Gastroesophageal sphincter (tissue), 4 donors: ENCODE measurements around the gene SH3RF3. TPM values are rescaled to one million over a fixed set of nuclear protein-coding genes. Genes with fewer than 3 reads are reported as not detected.

Experiments
- ATAC-seq: fragments of 150-250 bp; one replicate; pipeline ENCODE4 v1.9.1; 2016; ENCODE audit warnings: mild to moderate bottlenecking, moderate library complexity
- H3K27ac ChIP-seq, 4 donors: fragments of 200-600 bp; sonication (generic) in 3 of 4; 1 replicate in 3 of 4; 2 replicates in 1 of 4; pipeline ENCODE4 v1.5.1; 2016 to 2019
- H3K27me3 ChIP-seq: fragments of 200-600 bp; sonication (generic); one replicate; pipeline ENCODE4 v1.5.1; 2019
- H3K36me3 ChIP-seq, 2 donors: fragments of 200-600 bp; sonication (generic); one replicate each; pipeline ENCODE4 v1.5.1; 2019; ENCODE audit warnings: control low read depth in 1 of 2
- H3K4me1 ChIP-seq, 3 donors: fragments of 200-600 bp; sonication (generic); 1 replicate in 2 of 3; 2 replicates in 1 of 3; pipeline ENCODE4 v1.5.1; 2016 to 2019; ENCODE audit warnings: control low read depth in 2 of 3
- H3K4me3 ChIP-seq, 2 donors: fragments of 200-600 bp; sonication (generic); one replicate each; pipeline ENCODE4 v1.5.1; 2019; ENCODE audit warnings: mild to moderate bottlenecking in 1 of 2, moderate library complexity in 1 of 2
- H3K9me3 ChIP-seq, 3 donors: fragments of 200-600 bp; sonication (generic); one replicate each; pipeline ENCODE4 v1.5.1; 2017 to 2019; ENCODE audit warnings: control low read depth in 2 of 3
- EP300 ChIP-seq: sonication (generic); formaldehyde crosslinking; IDR thresholded peaks from one replicate; pipeline ENCODE4 v1.6.1; 2017; ENCODE audit warnings: antibody characterized with exemption, mild to moderate bottlenecking
- POLR2A ChIP-seq, 2 donors: fragments of 450-650 bp; IDR thresholded peaks; one replicate each; pipeline ENCODE4 v1.6.1; 2017; ENCODE audit warnings: antibody characterized with exemption in 2 of 2, mild to moderate bottlenecking in 2 of 2, moderate library complexity in 1 of 2
- POLR2AphosphoS5 ChIP-seq: sonication (generic); formaldehyde crosslinking; IDR thresholded peaks from one replicate; pipeline ENCODE4 v1.6.1; 2017; ENCODE audit warnings: antibody characterized with exemption
- WGBS, 2 donors: methylation state at CpG; one replicate each; pipeline ENCODE4 v1.1.5; 2018; ENCODE audit warnings: low coverage in 1 of 2; 5-methylcytosine and 5-hydroxymethylcytosine counted together
- total RNA-seq, 4 donors: library from RNA; depleted of rRNA; stranded (reverse); fragments of >200 nt; gene quantifications; one replicate each; pipeline ENCODE4 v1.1.0, GENCODE V29; 2016
- TF ChIP-seq, protein P1 (sequence below), 4 experiments: fragments of 200-600 bp in 2 of 4; fragments of 450-650 bp in 2 of 4; sonication (generic) in 1 of 4; IDR thresholded peaks; one replicate each; pipeline ENCODE4 v1.5.1; 2017 to 2019; ENCODE audit warnings: antibody characterized with exemption in 4 of 4, mild to moderate bottlenecking in 2 of 4, moderate library complexity in 2 of 4

SH3RF3 gene
- total RNA-seq, 4 donors from 2014 or later = 10.1 to 15.8 (median 13.2) TPM

DNA sequence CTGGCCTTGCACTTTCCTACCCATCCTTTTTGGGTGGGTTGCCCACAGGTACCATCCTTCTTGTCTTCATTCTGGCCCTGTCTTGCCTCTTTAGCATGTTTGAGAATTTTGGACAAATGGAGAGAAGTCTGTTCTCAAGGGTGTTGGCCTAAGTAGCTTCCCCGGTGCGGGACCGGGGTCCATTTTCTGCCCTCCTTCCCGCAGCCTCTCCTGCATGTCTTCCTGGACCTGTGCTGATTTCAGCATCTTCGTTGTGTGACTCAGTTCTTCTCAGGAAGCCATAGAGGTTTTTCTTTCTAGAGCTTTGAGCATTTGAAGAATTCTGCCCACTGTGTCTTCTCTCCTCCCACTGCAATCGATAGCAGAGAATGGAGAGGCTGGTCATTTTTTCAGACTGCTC is 172.7 kb downstream of the SH3RF3 start:
- H3K27ac ChIP-seq = no peak overlapping the region
- WGBS, 2 donors = 98% methylated on average over 6 of the region's 6 CpGs; no CpG with 5 or more reads in 1 of the 2 donors
- no peaks in the 10 kb centered on the region for H3K9me3 ChIP-seq
- TF ChIP-seq EP300 (no peak), POLR2AphosphoS5 (no peak), POLR2A (IDR thresholded peaks at IDR 0.05) (no peak)
- TF ChIP-seq, protein P1, sequence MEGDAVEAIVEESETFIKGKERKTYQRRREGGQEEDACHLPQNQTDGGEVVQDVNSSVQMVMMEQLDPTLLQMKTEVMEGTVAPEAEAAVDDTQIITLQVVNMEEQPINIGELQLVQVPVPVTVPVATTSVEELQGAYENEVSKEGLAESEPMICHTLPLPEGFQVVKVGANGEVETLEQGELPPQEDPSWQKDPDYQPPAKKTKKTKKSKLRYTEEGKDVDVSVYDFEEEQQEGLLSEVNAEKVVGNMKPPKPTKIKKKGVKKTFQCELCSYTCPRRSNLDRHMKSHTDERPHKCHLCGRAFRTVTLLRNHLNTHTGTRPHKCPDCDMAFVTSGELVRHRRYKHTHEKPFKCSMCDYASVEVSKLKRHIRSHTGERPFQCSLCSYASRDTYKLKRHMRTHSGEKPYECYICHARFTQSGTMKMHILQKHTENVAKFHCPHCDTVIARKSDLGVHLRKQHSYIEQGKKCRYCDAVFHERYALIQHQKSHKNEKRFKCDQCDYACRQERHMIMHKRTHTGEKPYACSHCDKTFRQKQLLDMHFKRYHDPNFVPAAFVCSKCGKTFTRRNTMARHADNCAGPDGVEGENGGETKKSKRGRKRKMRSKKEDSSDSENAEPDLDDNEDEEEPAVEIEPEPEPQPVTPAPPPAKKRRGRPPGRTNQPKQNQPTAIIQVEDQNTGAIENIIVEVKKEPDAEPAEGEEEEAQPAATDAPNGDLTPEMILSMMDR (IDR thresholded peaks at IDR 0.05) = no peak
- H3K36me3 ChIP-seq = no peaks in the 10 kb centered on the region
- H3K4me3 ChIP-seq = no peak overlapping the region
- no peak for ATAC-seq
- no peaks in the 10 kb centered on the region for H3K27me3 ChIP-seq
- no peaks in the 10 kb centered on the region for H3K4me1 ChIP-seq

DNA sequence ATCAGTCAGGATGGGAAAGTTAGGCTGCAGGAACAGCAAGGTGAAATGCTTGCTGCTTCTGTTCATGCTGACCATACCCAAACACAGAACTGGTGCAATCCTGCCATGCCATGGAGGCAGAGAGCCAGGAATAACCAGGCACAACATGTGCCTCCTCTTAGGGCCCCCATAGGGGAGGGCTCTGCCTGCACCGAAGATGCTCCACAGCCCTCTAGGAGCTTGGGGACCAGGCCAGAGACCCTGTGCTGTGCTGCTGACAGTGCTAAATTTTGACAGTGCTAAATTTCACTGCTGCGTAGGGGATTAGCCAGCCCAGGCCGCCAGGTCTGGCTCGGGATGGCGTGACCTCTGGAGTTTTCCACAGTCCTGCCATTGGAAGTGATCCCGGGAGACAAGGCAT is 173.3 kb downstream of the SH3RF3 start:
- Histone ChIP-seq H3K9me3 (no peaks in the 10 kb centered on the region), H3K36me3 (no peaks in the 10 kb centered on the region), H3K4me3 (no peak overlapping the region), H3K27me3 (no peaks in the 10 kb centered on the region), H3K4me1 (no peaks in the 10 kb centered on the region), H3K27ac (no peak overlapping the region)
- ATAC-seq = no peak
- TF ChIP-seq POLR2A (IDR thresholded peaks at IDR 0.05) (no peak), EP300 (no peak), POLR2AphosphoS5 (no peak)
- TF ChIP-seq, protein P1 (IDR thresholded peaks at IDR 0.05) = no peak
- WGBS, 2 donors = 96 to 100% methylated on average over 3 to 4 of the region's 6 CpGs

DNA sequence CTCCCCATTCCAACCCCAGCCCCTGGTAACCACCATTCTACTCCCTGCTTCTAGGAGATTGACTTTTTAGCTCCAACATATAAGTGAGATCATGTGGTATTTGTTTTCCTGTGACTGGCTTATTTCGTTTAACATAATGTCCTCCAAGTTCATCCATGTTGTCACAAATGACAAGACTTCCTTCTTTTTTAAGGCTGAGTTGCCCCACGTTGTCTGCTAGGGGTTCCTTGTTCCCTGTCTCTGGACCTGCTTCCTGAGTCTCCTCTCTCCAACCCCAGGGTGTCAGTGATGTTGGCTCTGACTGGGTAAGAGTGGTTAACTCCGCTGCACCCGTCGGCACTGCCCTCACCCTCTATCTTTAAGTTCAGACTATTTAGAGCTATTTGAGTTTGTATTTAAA is 175.2 kb downstream of the SH3RF3 start:
- Histone ChIP-seq H3K4me1 (no peaks in the 10 kb centered on the region), H3K36me3 (no peaks in the 10 kb centered on the region), H3K9me3 (no peaks in the 10 kb centered on the region), H3K27me3 (no peaks in the 10 kb centered on the region), H3K27ac (no peak overlapping the region), H3K4me3 (no peak overlapping the region)
- TF ChIP-seq POLR2A (IDR thresholded peaks at IDR 0.05) (no peak), POLR2AphosphoS5 (no peak), EP300 (no peak)
- TF ChIP-seq, protein P1 (IDR thresholded peaks at IDR 0.05) = no peak
- 73 to 81% methylated on average over 5 of the region's 5 CpGs for WGBS, 2 donors
- ATAC-seq = no peak

DNA sequence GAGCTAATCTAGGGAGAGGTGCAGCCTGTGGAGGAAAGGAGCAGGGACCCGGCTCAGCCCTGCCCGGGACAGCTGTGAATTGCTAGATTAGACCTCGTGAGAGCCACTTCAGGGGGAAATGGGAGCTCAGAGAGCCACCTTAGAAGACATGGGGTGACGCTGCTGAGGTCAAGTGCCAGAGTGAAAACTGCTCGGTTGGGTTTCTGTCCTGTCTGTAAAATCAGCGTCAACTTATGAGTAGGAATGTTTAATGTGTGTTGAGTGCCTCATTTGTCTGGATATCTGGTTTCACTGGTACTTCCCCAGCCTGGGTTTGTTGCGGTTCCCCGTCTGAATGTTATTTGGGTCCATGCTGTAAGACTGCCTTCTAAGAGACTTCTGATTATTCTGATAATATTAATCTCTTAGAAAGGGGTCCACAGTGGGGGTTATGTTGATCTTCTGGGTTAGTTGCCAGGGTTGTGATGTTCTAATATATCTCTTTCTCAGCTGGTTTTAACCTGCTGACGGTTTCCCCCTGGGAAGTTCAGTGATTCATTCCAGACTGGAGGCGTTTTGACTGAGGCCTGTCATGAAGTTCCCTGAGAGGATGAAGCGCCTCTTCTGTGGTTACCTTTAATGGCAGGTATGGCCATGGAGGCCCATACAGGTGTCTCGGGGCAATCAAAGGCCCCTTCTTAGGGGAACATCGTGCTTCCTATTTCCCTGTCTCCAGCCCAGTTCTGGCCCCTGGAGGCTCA is 175.9 kb downstream of the SH3RF3 start:
- no peak for TF ChIP-seq POLR2AphosphoS5
- TF ChIP-seq POLR2A (IDR thresholded peaks at IDR 0.05) = no peak
- TF ChIP-seq EP300 = no peak
- TF ChIP-seq, protein P1 (IDR thresholded peaks at IDR 0.05) = no peak
- 50 to 87% methylated on average over 2 to 7 of the region's 13 CpGs for WGBS, 2 donors
- no peak for ATAC-seq
- no peak overlapping the region for H3K4me3 ChIP-seq
- no peaks in the 10 kb centered on the region for H3K4me1 ChIP-seq
- H3K9me3 ChIP-seq = no peaks in the 10 kb centered on the region
- no peak overlapping the region for H3K27ac ChIP-seq
- no peaks in the 10 kb centered on the region for H3K27me3 ChIP-seq
- no peaks in the 10 kb centered on the region for H3K36me3 ChIP-seq
